Adrenal gland (tissue), 12 donors: ENCODE measurements around the gene NFIB. TPM values are rescaled to one million over a fixed set of nuclear protein-coding genes. Genes with fewer than 3 reads are reported as not detected.

Experiments used
- DNase-seq, 7 donors: peaks; one replicate each; pipeline ENCODE4 v3.0.0-alpha.2; 2019 to 2020
- H3K27ac ChIP-seq, 5 donors: fragments of 200-600 bp; sonication (generic) in 4 of 5; 1 replicate in 3 of 5; 2 replicates in 2 of 5; pipeline versions ENCODE4 v1.5.1 to v1.8.0; 2016 to 2020; ENCODE audit warnings: mild to moderate bottlenecking in 1 of 5
- H3K27me3 ChIP-seq: fragments of 200-600 bp; 2 replicates; pipeline ENCODE4 v1.8.0; 2021
- H3K36me3 ChIP-seq, 2 donors: fragments of 200-600 bp; replicated peaks in 1 of 2; 1 replicate in 1 of 2; 2 replicates in 1 of 2; pipeline versions ENCODE4 v1.5.1 to v1.8.0; 2018 to 2022
- H3K4me1 ChIP-seq, 2 donors: fragments of 200-600 bp; replicated peaks in 1 of 2; 1 replicate in 1 of 2; 2 replicates in 1 of 2; pipeline versions ENCODE4 v1.5.1 to v1.8.0; 2018 to 2021
- H3K4me3 ChIP-seq, 4 donors: fragments of 200-600 bp; sonication (generic) in 3 of 4; one replicate each; pipeline ENCODE4 v1.5.1; 2016 to 2018
- H3K9me3 ChIP-seq, 3 donors: fragments of 200-600 bp; sonication (generic) in 1 of 3; replicated peaks in 1 of 3; 1 replicate in 2 of 3; 2 replicates in 1 of 3; pipeline versions ENCODE4 v1.5.1 to v1.8.0; 2016 to 2021
- POLR2A ChIP-seq, 2 donors: fragments of 450-650 bp; IDR thresholded peaks; one replicate each; pipeline ENCODE4 v1.6.1; 2017; ENCODE audit warnings: antibody characterized with exemption in 2 of 2, mild to moderate bottlenecking in 2 of 2, moderate library complexity in 1 of 2
- WGBS, 4 donors: extraction: QIAGEN DNeasy Blood & Tissue Kit in 2 of 4; methylation state at CpG; one replicate each; pipeline versions ENCODE4 v1.1.5 to v1.1.7; 2013 to 2017; 5-methylcytosine and 5-hydroxymethylcytosine counted together
- intact Hi-C, 2 donors: fragments of 100-400 bp; cut with DNase I; formaldehyde crosslinking; loops; one replicate each; pipeline versions ENCODE4 v1.14.1 to v1.15.0; 2022 to 2023
- polyA plus RNA-seq, 3 donors: library from polyadenylated mRNA; stranded (reverse); fragments of 200-250 nt in 2 of 3; fragments of 350-450 nt in 1 of 3; fragmentation: Illumina TruSeq in 1 of 3; extraction: RNeasy Lipid Tissue Mini Kit (QIAGEN cat#74804) in 1 of 3; gene quantifications; one replicate each; pipeline ENCODE4 v1.2.3, GENCODE V29; 2013 to 2014
- total RNA-seq, 9 donors: library from RNA; depleted of rRNA in 4 of 9; stranded (reverse); fragments of >200 nt in 4 of 9; fragments of 120-200 nt in 1 of 9; fragmentation: NEBNext Ultra II Directional in 1 of 9; extraction: Animal tissue kit (Norgen Biotek cat#: 25700) in 1 of 9; gene quantifications; one replicate each; pipeline versions ENCODE4 v1.1.0 to v1.2.4, GENCODE V29; 2013 to 2023
- TF ChIP-seq, protein P1 (sequence below), 6 experiments: fragments of 450-650 bp in 4 of 6; fragments of 200-600 bp in 2 of 6; sonication (generic) in 1 of 6; IDR thresholded peaks; 1 replicate in 5 of 6; 2 replicates in 1 of 6; pipeline versions ENCODE4 v1.5.1 to v1.8.0; 2016 to 2021; ENCODE audit warnings: antibody characterized with exemption in 6 of 6, mild to moderate bottlenecking in 2 of 6, moderate library complexity in 1 of 6
- donor health status: healthy with polysubstance abuse.
- donor health status: Bipolar disorder and iron deficiency.
- donor health status: DM: yes; HTN: yes; CAD: no.
- donor health status: DM: no; HTN: no; CAD: no.
- donor health status: DM: no; HTN: no; CAD: no.
- donor health status: DM: yes; HTN: yes; CAD: no.

NFIB gene
- total and polyA plus RNA-seq, 12 donors, result 10.9 to 84.1 (median 43.0) TPM

DNA sequence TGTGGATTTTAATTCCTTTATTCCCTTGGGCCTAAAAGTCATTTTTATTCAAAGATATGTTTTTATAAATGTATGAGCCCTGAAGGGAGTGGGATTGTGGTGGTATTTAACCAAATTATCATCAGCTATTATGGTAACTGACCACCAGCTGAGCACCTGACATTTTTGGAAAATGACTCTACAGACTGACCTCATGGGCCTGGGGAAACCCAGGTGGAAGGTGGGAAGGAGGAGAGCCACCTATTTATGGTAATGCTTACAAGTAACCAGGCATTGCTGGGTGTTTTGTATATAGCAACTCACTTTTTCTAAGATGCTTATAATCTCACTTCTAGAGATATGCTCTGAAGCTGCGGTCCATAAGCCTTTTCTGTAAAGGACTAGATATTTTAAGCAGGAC is 22.3 kb upstream of the NFIB start:
- intact Hi-C loops, result no loop called here
- WGBS, 4 donors, result 94 to 100% (median 99%) methylated on average over 1 of the region's 1 CpG
- H3K27me3 ChIP-seq, result peaks cover 3% of the 10 kb centered on the region
- no peak overlapping the region for H3K4me3 ChIP-seq
- H3K36me3 ChIP-seq, result no peaks in the 10 kb centered on the region
- H3K4me1 ChIP-seq, result no peaks in the 10 kb centered on the region
- no peaks in the 10 kb centered on the region for H3K9me3 ChIP-seq
- no peak overlapping the region for H3K27ac ChIP-seq
- TF ChIP-seq, protein P1, sequence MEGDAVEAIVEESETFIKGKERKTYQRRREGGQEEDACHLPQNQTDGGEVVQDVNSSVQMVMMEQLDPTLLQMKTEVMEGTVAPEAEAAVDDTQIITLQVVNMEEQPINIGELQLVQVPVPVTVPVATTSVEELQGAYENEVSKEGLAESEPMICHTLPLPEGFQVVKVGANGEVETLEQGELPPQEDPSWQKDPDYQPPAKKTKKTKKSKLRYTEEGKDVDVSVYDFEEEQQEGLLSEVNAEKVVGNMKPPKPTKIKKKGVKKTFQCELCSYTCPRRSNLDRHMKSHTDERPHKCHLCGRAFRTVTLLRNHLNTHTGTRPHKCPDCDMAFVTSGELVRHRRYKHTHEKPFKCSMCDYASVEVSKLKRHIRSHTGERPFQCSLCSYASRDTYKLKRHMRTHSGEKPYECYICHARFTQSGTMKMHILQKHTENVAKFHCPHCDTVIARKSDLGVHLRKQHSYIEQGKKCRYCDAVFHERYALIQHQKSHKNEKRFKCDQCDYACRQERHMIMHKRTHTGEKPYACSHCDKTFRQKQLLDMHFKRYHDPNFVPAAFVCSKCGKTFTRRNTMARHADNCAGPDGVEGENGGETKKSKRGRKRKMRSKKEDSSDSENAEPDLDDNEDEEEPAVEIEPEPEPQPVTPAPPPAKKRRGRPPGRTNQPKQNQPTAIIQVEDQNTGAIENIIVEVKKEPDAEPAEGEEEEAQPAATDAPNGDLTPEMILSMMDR (IDR thresholded peaks at IDR 0.05), result no peak
- no peak for TF ChIP-seq POLR2A (IDR thresholded peaks at IDR 0.05)
- DNase-seq, result no peak

DNA sequence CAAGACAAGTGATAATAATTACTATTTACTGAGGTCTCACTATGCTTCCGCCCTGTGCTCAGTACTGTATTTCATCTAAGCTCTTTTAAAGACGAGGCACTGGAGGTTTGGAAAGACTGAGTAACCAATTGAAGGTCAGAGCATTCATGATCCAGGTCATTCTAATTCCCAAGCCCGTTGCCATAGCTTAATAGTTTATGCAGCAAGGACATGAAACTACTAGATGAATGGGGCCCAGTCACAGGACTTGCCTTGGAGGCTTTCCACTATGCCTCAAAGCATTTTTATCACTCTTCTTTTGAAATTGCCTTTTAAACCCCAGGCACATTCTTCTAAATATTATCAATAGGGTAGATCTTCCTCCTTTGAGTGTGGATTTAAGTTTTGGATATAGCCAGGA is 17.2 kb upstream of the NFIB start:
- H3K4me3 ChIP-seq, result no peak overlapping the region
- H3K9me3 ChIP-seq, result no peaks in the 10 kb centered on the region
- no peak for TF ChIP-seq POLR2A (IDR thresholded peaks at IDR 0.05)
- TF ChIP-seq, protein P1 (IDR thresholded peaks at IDR 0.05), result no peak
- WGBS, 4 donors, result 46 to 59% (median 54%) methylated on average over 3 of the region's 3 CpGs
- intact Hi-C loops, result no loop called here
- H3K4me1 ChIP-seq, result no peaks in the 10 kb centered on the region
- no peaks in the 10 kb centered on the region for H3K36me3 ChIP-seq
- DNase-seq, result peak in 3 of 7 donors; percentile 40 to 56 (median 43)
- no peaks in the 10 kb centered on the region for H3K27me3 ChIP-seq
- no peak overlapping the region for H3K27ac ChIP-seq

DNA sequence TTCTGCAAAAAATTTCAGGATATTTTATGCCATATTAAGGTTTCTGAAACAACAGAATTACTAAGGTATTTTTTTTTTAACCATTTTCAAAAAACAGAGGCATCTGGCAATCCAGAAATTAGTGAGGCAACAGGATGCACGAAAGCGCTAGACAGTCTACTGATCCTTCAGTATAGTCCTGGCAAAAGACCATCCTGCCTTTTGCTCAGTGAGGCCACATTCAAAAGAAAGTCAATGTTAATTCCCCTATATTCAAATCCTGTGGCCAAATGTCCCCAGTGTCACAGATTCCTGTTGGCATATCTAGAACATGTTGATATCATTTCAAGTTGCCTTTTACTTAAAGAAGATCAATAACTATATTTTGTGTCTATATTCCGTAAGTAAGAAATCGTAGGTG is 13.1 kb upstream of the NFIB start:
- Histone ChIP-seq H3K4me1 (peaks cover 0 to 7% of the 10 kb centered on the region in 2 donors), H3K4me3 (no peak overlapping the region), H3K27ac (no peak overlapping the region), H3K36me3 (no peaks in the 10 kb centered on the region), H3K9me3 (no peaks in the 10 kb centered on the region), H3K27me3 (no peaks in the 10 kb centered on the region)
- intact Hi-C loops, result no loop called here
- 87 to 91% (median 89%) methylated on average over 4 of the region's 4 CpGs for WGBS, 4 donors
- no peak for TF ChIP-seq POLR2A (IDR thresholded peaks at IDR 0.05)
- TF ChIP-seq, protein P1 (IDR thresholded peaks at IDR 0.05), result no peak
- no peak for DNase-seq

DNA sequence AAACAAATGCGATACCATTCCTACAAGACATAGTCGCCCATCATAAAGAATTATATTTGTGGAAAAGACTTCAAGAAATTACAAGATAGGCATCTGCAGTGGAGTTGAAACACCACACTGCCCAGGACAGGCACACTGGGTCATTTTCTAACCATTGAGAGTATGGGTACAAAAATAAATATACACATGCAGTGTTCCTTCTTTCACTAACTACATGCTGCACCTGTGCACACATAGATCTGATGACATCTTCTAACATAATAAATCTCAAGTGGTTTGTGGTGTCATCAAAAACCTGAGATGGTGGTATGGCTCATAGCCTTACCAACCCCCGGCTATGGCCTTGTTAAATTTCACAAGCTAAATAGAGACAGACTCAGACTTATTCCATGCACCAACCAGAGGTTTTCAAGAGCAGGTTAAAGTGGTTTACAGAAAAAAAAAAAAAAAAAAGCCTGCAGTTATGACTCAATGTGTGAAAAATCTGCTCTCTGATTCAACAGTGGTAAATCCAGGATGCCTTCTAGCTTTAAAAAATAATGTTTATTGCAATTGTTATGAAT is 12.4 kb upstream of the NFIB start:
- no peak for DNase-seq
- no peak overlapping the region for H3K27ac ChIP-seq
- no peak overlapping the region for H3K4me3 ChIP-seq
- H3K9me3 ChIP-seq, result no peaks in the 10 kb centered on the region
- intact Hi-C loops, result no loop called here
- H3K36me3 ChIP-seq, result no peaks in the 10 kb centered on the region
- 79 to 93% (median 86%) methylated on average over 3 of the region's 3 CpGs for WGBS, 4 donors
- TF ChIP-seq POLR2A (IDR thresholded peaks at IDR 0.05), result no peak
- TF ChIP-seq, protein P1 (IDR thresholded peaks at IDR 0.05), result no peak
- peaks cover 0 to 13% of the 10 kb centered on the region in 2 donors for H3K4me1 ChIP-seq
- H3K27me3 ChIP-seq, result no peaks in the 10 kb centered on the region
